GM21786 (cell line): ENCODE data around the gene DCAF6.
"Not testable (repeated sequence)": the region's sequence is repeated elsewhere in the genome, so short reads cannot be mapped to it uniquely, and the experiment has no call there.

Source experiments
- ATAC-seq: cut with Tn5 transposase; IDR thresholded peaks from one replicate; pipeline ENCODE4 v1.9.1; 2021; ENCODE audit not compliant: unreplicated experiment

DCAF6 gene

GRCh38 chr1:168007691-168008090 lies 71.2 kb downstream of the DCAF6 start:
- no peak for ATAC-seq

- no peak for ATAC-seq
Observed at GRCh38 chr1:168008595-168008994, 72.1 kb downstream of the DCAF6 start.

- no peak for ATAC-seq
Observed at GRCh38 chr1:168009322-168009721, 72.8 kb downstream of the DCAF6 start.

GRCh38 chr1:168019407-168019806 lies 82.9 kb downstream of the DCAF6 start:
- ATAC-seq, result no peak

GRCh38 chr1:168031198-168031597 lies 94.7 kb downstream of the DCAF6 start:
- ATAC-seq, result no peak

GRCh38 chr1:168031627-168032026 lies 95.1 kb downstream of the DCAF6 start:
- no peak for ATAC-seq

- ATAC-seq, result no peak
Observed at GRCh38 chr1:168032029-168032428, 95.5 kb downstream of the DCAF6 start.

GRCh38 chr1:168035345-168035744 lies 98.9 kb downstream of the DCAF6 start:
- ATAC-seq, result no peak

GRCh38 chr1:168042362-168042761 lies 105.9 kb downstream of the DCAF6 start:
- no peak for ATAC-seq

- no peak for ATAC-seq
Observed at GRCh38 chr1:168045311-168045710, 108.8 kb downstream of the DCAF6 start.

- no peak for ATAC-seq
Observed at GRCh38 chr1:168050307-168050706, 113.8 kb downstream of the DCAF6 start.

- ATAC-seq, result no peak
Observed at GRCh38 chr1:168050880-168051279, 114.4 kb downstream of the DCAF6 start.

- ATAC-seq, result no peak
Observed at GRCh38 chr1:168053681-168054080, 117.2 kb downstream of the DCAF6 start.

GRCh38 chr1:168054117-168054516 lies 117.6 kb downstream of the DCAF6 start:
- no peak for ATAC-seq

GRCh38 chr1:168056152-168056551 lies 119.7 kb downstream of the DCAF6 start:
- not testable (repeated sequence) for ATAC-seq

- ATAC-seq, result no peak
Observed at GRCh38 chr1:168057355-168057754, 120.9 kb downstream of the DCAF6 start.

GRCh38 chr1:168057921-168058320 lies 121.4 kb downstream of the DCAF6 start:
- ATAC-seq, result no peak

GRCh38 chr1:168064216-168064615 lies 127.7 kb downstream of the DCAF6 start:
- no peak for ATAC-seq

- no peak for ATAC-seq
Observed at GRCh38 chr1:168065506-168065905, 129.0 kb downstream of the DCAF6 start.

- no peak for ATAC-seq
Observed at GRCh38 chr1:168069384-168069783, 132.9 kb downstream of the DCAF6 start.

- no peak for ATAC-seq
Observed at GRCh38 chr1:168079761-168080160, 143.3 kb downstream of the DCAF6 start.

- ATAC-seq, result no peak
Observed at GRCh38 chr1:168081373-168082007, 145.0 kb downstream of the DCAF6 start.
